ENCODE data around the gene ACP5.
"Not testable (repeated sequence)": the region's sequence is repeated elsewhere in the genome, so short reads cannot be mapped to it uniquely, and the experiment has no call there.

Gene ACP5

DNA sequence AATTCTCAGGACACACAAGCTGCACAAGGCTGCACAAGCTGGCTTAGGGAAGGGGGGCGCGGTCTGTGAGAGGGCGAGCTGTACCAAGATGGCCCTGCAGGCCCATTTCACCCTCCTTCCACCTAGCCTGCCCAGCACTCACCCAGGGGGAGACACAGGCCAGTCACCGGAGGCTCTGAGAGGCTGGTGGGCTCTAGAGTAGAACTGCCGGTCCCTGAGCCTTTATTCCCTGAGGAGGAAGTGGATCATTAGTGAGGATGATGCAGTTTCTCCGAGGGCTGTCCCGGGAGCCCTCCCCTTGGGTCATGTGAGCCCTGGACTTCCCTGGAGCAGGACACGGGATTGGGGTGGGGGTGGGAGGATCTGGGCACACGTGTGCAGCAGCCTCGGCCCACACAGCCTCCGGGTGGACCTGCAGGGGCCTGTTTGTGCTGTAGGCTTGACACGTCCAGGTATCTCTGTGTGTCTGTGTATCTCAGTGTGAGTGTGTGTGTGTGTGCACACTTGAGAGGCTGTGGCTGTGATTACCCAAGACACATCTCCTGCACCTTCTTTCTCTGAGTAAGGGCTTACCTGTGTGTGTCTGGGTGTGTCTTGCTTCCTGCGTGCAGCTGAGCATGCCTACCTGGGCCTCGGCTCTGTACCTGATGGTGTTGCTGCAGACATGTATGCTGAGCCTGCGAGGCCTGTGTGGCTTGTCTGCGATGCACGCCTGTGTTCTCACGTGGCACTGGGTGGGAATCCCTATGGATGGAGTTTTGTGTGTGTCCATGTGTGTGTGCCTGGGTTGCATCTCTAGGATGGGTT lies at the start of gene ACP5:
Gene ACP5 (minus strand): TSS at position 195 of the 807 bp plus-strand sequence. CDS start 328 bp downstream, outside the sequence.
- DNase-seq: no peak

DNA sequence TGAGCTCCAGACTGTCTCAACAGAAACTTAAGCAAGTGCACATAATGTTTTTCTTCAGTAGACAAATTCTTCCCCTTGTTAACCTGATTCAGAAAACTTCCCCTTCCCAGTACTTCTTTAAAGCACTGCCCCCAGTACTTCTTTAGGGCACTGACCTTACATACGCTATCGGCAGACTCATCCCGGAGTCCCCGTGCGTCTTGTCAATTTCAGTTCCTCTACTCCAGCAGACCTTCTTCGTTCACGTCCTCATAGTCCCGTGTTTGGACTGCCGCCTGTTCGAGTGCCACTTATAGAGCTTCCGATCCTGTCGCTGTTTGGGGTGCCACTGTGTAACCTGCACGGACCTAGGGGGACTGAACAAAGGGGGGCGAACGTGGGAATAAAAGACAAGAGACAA lies 48.8 kb upstream of the ACP5 start:
- no peak for DNase-seq

DNA sequence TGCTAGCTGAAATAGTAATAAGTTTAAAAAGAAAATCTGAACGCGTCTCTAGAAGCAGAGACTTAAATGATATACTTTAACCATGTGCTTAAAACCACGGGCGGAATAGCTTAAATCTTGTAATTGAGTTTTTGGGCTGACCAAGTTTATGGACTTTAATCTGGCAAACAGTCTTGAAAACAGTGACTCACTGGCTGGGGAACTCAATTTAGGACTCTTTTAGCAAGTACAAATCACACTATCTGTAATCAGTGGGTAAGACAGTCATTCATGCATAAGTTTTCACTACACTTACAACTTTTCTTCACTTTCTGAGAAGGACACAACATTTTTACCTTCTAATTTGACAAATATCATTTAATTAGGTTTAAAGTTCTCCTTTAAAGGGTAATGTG lies 46.6 kb upstream of the ACP5 start:
- DNase-seq: no peak

DNA sequence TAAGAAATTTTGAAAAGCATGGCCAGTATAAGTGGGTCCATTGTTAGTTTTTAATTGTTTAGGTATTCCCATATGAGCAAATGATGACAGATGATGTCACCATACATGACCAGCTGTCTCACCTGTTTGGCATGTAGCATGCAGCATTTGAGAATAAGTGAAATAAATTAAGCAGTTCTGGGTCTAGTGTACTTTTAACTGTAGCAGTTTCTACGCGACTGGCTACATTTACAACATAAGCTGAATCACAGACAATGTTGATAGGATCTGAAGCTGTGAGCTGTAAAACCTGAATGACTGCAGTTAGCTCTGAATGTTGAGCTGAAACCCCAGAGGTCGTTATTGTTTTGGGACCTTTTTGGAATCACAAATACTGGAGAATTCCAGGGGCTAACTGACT lies 45.0 kb upstream of the ACP5 start:
- not testable (repeated sequence) for DNase-seq

DNA sequence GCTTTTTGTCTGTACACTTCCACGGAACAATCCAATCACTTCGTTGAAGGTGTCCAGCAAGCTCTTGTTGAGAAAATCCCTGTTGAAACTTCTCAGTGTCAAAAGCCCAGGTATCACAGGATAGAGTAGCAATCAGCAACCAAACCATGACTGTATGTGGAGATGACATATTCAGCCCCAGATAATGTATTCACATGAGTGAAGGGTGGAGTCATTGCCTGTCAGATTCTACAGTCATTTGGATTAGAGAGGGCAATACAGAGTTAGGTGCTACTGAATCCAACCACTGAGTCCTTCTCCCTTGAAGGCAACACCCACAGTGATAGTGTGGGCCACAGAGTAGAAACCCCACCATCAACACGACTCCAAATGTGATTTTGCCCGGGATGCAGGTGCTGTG lies 43.1 kb upstream of the ACP5 start:
- DNase-seq: no peak

DNA sequence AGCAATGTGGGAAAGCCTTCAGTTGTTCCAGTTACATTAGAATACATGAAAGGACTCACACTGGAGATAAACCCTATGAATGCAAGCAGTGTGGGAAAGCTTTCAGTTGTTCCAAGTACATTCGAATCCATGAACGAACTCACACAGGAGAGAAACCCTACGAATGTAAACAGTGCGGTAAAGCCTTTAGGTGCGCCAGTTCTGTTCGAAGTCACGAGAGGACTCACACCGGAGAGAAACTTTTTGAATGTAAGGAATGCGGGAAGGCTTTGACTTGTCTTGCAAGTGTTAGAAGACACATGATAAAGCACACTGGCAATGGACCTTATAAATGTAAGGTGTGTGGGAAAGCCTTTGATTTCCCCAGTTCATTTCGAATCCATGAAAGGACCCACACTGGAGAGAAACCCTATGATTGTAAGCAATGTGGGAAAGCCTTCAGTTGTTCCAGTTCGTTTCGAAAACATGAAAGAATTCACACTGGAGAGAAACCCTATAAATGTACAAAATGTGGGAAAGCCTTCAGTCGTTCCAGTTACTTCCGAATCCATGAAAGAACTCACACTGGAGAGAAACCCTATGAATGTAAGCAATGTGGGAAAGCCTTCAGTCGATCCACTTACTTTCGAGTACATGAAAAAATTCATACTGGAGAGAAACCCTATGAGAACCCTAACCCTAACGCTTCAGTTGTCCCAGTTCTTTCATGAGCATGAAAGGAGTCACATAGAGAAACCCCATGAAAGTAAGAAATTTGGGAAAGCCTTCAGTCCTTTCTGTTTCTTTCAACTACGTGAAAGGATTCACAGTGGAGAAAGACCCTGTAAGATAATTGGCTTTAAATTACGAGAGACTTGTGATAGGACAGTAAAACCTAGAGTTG lies 40.0 kb upstream of the ACP5 start:
- no peak for DNase-seq

DNA sequence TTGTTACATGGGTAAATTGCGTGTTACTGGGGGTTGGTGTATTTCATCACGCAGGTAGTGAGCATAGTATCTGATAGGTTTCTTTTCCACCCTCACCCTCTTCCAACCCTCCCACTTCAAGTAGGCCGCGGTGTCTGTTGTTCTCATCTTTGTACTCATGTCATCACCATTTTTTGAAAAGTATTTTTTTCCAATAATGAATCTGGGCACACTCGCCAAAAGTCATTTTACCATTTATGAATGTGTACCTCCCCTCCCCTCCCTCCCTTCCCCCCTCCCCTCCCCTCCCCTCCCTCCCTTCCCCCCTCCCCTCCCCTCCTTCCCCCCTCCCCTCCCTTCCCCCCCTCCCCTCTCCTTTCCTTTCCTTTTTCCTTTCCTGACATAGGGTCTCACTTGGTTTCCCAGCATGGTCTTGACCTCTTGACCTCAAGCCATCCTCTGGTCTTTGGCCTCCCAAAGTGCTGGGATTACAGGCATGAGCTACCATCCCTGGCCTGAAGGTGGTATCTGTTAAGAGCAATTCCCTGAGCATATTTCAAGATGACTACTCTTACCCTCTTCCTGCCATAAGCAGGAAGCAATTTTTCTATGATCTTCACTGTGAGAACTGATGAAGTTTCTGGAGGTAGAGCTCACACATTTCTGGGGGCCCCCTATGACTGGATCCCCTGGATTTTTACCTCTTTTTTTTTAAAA lies 35.5 kb upstream of the ACP5 start:
- no peak for DNase-seq

DNA sequence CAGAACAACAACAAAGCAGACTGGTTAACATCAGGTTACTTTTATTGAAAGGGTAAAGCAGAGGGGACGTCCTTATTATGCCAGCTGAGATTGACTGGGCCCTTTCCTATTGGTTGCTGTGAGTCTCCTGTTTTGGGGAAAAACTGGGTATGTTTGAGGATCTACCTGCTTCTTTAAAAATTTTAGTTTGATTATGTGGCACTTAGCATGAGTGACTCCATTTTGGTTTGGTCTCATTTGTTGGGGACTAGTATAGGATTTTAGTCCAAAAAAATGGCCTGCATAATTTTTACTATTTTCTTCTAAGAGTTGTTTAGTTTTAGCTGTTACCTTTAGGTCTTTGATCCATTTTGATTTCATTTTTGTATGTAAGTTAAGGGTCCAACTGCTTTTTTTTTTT lies 34.3 kb upstream of the ACP5 start:
- no peak for DNase-seq

DNA sequence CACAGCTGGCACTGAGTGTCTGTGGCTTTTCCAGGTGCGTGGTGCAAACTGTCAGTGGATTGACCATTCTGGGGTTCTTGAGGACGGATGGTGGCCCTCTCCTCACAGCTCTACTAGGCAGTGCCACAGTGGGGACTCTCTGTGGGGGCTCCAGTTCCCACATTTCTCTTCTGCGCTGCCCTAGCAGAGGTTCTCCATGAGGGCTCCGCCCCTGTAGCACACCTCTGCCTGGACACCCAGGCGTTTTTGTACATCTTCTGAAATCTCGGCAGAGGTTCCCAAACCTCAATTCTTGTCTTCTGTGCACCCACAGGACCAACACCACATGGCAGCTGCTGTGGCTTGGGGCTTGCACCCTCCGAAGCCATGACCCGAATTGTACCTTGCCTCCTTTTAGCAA lies 29.0 kb upstream of the ACP5 start:
- no peak for DNase-seq

DNA sequence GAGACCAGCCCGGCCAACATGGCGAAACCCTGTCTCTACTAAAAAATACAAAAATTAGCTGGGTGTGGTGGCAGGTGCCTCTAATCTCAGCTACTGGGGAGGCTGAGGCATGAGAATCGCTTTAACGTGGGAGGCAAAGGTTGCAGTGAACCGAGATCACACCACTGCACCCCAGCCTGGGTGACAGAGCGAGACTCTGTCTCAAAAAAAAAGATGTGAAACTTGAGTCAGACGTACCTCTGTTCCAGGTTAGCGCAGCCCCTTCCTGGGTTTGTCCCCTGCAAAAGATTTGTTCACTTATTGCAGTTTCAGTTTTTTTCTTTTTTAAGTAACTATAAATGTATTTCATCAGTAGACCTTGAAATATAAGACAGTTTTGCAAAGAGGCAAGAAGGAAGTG lies 22.3 kb upstream of the ACP5 start:
- not testable (repeated sequence) for DNase-seq

DNA sequence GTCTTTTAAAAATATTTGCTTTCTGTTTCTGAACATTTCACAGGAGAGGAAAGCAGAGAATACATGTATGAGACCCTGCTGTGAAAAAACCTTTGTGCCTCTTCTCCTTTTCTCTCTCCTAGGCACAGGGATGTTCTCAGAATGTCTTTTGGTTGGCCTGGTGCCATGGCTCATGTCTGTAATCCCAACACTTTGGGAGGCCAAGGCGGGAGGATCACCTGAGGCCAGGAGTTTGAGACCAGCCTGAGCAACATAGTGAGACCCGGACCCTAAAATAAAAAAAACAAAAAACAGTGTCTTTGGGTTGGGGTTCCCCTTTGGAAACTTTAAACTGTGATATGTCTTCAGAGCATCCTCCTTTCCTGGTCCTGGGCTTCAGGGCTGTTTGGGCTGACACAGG lies 21.3 kb upstream of the ACP5 start:
- DNase-seq: no peak

DNA sequence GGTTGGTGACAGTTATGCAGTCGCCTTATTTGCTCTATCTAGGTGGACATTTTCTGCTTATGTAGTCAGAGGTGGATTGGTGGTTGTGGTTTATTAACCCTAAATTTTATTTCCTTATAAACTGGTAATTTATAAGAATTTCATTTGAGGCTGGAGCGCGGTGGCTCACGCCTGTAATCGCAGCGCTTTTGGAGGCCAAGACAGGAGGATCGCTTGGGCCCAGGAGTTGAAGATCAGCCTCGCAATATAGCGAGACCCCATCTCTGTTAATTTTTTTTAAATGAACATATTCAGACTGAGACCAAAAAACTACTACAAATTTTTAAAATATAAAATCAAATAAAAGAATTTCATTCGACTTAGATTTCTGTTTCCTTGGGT lies 20.6 kb upstream of the ACP5 start:
- no peak for DNase-seq

DNA sequence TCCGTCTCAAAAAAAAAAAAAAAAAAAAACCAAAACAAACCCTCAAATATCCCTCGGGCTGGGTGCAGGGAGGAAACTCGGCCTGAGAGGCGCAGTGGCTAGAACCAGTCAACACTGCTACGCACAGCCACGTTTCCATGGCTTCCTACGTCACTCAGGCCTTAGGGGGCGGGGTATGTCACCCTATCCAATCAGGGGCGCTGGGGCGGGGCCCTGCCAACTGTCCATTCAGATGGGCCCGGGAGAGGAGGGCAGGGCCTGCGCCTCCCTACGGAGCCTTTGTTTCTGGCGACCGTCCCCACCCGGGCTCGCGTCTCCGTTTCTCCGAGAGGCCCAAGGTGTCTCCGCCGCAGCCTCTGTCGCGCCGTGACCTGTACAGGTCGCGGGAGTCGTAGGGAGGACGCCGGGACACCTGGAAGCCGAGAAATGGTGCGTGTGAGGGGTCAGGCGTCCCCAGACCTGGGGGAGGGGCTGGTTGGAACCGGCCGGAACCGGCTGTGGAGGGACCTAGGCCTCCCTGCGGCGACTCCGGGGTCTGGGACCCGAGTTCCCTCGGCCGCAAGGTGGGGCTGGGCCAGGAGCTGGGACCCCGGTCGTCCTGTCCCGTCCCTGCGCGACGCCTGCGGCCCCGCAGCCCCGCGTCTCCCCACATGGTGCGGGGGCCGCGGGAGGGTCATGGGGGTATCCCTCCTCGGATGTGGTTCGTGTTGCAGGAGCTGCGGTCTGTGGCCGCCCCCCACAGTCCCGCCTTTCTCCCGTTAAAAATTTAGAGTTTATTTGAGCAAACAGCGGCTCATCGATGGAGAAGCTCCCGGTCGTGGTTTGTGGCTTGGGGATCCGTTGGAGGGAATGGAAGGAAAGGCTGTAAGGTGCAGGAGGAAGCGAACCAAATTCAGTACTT lies 20.0 kb upstream of the ACP5 start, which contains the start of gene ZNF627:
Gene ZNF627 (plus strand): TSS at position 282 of the 901 bp plus-strand sequence. CDS start 145 bp downstream, at position 427.
- peak; percentile 95 to 98 for DNase-seq

DNA sequence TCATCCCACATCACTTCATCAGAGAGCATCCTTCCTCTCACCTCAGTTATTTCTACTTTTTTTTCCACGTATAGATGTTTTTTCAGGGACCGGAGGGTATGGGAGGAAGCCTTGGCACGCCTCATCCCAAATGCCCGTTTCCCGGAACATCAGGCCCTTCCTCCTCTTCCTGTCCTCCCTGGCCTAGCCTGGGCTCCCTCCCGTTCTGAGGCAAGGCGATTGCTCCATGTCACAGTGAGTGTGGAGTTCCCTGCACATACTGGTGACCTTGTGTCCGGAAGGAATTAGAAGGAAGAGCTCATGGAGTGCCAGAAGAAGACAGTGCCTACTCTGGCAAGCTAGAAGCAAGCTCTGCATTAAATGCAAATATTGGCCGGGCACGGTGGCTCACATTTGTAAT lies 18.7 kb upstream of the ACP5 start:
- DNase-seq: no peak

DNA sequence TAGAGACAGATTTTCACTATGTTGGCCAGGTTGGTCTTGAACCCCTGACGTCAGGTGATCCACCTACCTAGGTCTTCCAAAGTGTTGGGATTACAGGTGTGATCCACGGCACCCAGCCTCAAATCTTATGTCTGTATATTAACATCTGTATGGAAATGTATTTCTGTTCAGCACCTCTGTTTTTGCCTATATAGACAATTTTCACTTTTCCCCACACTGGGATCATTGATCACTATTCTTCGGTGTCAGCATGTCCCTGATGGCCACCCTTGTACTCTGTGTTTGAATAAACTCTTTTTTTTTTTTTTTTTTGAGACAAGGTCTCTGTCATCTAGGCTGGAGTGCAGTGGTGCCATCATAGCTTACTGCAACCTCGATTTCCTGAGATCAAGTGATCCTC lies 16.6 kb upstream of the ACP5 start:
- no peak for DNase-seq

DNA sequence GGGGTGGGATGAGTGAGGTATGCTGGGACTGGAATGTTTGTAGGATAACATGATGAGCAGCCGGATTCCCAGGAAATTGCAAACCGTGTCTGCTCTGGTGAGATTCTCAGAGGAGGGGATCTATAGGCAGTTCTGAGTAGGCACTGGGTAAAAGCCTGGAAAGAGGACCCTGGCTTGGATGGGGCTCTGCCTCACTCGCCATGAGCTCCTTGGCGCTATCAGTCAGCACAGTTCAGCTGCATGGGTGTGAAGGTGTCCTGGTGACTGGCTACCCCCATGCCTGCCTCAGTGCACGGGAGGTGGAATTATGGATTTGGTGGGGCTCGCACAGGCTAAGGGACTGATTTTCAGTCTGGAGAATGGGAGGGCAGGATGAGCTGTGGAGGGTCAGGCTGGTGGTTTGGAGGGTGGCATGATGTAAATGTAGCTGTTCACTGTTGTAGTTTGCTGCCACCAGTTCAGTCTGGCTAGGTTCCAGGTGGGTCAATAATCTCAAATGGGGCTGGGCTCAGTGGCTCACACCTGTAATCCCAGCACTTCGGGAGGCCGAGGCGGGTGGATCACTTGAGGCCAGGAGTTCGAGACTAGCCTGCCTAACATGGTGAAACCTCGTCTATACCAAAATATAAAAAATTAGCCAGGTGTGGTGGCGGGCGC lies 10.7 kb upstream of the ACP5 start:
- no peak for DNase-seq

DNA sequence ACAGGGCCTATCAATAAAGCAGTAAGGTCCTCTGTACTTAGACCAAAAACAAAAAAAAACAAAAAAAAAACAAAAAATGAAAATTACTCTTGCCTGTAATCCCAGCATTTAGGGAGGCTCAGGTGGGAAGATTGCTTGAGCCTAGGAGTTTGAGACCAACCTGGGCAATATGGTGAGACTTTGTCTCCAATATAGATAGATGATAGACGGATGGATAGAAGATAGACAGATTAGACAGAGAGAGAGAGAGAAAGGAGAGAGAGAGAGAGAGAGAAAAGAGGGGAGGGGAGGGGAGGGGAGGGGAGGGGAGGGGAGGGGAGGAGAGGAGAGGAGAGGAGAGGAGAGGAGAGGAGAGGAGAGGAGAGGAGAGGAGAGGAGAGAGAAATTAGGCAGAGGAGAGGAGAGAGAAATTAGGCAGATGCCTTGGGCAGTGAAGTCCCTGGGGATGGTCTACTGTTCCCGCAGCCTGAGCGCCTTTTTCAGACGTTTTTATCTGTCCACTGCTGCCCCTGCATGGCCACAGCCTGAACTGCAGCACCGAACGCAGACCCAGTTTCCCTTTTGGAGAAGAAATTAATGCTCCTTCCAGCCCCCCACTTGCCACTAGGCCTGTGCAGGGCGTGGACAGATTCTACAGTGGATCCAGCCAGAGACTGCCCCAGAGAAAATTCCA lies 10.0 kb upstream of the ACP5 start:
- DNase-seq: peak; percentile 68 to 77

DNA sequence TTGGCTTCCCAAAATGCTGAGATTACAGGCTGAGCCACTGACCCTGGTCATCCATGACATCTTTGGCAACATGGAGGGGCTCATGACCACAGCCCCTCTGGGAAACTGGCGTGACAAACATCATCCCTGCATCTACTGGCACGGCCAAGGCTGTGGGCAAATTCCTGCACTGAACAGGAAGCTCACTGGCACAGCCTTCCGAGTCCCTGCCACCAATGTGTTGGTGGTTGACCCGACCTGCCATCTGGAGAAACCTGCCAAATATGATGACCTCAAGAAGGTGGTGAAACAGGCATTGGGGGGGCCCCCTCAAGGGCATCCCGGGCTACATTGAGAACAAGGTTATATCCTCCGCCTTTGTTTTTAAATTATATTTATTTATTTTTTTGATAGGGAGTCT lies 8.9 kb upstream of the ACP5 start:
- no peak for DNase-seq

DNA sequence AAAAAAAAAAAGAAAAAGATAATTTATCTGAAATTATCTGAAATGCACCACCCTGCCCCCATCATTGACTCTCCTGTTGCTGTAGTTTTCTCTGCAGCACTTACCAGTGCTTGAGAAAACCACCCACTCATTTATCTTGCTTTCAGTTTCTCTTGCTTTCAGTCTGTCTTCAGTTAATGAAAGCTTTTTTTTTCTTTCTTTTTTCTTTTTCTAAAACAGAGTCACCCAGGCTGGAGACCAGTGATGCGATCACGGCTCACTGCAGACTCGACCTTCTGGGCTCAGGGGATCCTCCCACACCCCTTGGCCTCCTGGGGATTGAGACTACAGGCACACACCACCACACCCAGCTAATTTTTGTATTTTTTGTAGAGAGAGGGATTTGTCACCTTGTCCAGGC lies 4.3 kb upstream of the ACP5 start:
- peak; percentile 22 to 40 for DNase-seq

DNA sequence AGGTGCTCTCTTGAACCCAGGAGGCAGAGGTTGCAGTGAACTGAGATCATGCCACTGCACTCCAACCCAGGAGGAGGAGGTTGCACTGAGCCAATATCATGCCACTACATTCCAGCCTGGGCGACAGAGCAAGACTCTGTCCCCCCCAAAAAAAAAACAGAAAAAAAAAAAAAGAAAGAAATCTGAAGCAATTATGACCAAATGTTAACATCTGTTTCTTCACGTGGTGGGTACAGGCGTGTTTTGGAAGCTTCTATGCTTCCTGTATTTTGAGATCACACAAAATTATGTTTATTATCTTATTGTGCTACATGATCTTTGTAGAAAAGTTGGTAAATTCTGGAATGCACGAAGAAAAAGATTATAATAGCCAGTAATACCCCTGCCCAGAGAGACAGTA lies 2.7 kb upstream of the ACP5 start:
- no peak for DNase-seq

All from activated CD4-positive, alpha-beta T cell treated with anti-CD3 and anti-CD28 coated beads for 4 hours (primary cell).